ENCODE data around the gene TTC13.
A peak's percentile ranks its signal among the peaks of the same experiment; 100 is the strongest.

Gene TTC13

DNA sequence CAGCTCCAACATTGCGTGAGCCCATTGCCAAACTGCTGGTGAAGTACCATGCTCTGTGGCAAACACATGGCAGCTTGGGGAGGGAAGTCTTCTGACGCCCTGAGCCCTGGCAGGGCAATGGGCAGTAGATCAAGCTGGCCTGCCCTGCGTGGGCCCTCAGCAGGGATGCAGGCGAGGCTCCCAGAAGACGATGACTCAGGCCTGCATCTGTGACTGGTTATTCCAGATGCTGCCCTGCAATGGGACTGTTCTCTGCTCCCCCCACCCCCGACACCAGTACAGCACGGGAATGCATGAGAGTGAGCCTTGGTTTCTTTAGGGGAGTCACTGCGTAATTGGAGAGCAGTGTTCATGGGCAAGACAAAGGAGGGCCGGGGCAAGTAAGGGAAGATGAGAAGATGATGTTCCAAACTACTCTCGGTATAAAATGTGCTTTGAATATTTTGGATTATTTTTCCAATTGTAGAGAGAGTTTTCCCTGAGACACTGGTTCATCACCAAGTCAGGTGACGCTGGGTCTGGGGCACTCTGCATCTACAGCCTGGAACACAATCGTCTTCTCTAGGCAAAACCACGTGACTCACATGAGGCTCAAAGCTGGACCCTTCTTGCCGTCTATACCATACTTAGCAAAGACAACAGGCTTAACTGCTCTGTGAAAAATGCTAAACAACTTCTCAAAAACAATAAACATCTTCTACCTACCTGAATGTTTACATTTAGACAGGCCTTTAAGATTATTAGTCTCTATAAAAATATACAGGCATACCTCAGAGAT, 101.3 kb downstream of the TTC13 start:
- H3K4me3 ChIP-seq (ENCODE audit: low read depth, low read length) = no peak overlapping the region

DNA sequence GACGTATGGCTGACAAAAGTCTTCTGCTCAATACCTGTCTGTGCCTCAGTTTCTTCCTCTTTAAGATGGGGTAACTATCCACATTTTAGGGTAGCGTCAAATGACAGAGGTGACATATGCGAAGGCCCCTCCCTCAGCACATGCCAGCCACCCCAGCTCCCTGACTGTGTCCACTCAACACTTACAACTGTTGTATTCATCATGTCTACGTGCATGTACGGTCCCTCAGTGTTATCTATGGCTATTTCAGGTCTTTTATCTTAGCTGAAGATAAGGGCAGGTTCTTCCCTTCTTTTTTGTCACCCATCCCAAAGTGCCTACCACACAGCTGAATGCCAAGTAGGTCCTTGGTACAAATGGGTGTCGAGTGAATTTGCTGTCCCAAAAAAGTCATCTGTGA, 102.0 kb downstream of the TTC13 start:
- H3K4me3 ChIP-seq (ENCODE audit: low read depth, low read length) = no peak overlapping the region

DNA sequence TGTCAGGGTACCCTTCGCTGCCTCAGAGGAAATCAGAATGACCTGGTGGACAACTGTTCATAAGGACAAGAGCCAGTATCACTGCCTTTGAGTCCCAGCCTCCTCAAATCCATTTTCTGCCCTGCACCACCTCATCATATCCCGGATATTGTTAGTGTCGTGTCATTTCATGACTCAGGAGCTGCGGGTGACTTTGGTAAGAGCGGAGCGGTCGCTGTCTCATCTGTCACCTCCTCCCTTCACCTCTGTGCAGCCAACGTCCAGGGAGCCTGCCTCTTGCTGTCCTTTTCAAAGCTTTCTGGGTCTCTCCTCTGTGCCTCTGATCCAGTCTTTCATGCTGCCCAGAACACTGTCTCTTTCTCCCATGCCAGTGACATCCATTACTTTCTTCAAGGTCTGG, 103.3 kb downstream of the TTC13 start:
- H3K4me3 ChIP-seq (ENCODE audit: low read depth, low read length) = no peak overlapping the region

DNA sequence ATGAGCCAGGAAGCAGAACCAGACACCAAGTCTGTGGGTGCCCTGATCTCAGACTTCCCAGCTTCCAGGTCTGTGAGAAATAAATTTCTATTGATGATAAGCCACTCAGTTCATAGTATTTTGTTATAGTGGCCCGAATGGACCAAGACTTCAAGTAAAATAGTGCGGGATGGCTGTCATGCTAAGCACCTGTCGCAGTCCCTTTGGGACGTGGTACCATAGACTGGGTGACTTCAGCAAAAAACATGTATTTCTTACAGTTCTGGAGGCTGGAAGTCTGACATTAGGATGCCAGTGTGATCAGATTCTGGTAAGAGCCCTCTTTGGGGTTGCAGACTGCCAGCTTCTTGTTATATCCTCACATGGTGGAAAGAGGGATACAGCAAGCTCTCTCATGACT, 107.7 kb downstream of the TTC13 start:
- H3K4me3 ChIP-seq (ENCODE audit: low read depth, low read length) = no peak overlapping the region

DNA sequence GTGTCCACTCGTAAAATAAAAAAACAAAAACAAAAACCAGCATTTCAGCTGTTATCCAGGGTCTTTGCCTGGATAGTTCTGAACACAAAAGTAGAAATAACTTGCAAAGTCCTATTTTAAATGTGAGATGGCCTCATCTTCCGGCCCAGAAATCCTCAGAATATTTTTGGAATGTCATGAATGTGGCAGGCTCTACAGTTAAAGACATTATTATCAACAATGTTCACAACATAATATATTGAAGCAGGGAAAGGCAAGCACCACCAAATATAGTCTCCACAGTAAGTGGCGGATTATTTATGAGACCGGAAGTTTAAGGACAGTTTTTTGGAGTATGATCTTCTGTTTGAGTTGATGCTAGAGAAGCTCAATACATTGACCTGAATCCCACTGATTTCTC, 109.2 kb downstream of the TTC13 start:
- peak overlapping the region; percentile 42 for H3K4me3 ChIP-seq (ENCODE audit: low read depth, low read length)

DNA sequence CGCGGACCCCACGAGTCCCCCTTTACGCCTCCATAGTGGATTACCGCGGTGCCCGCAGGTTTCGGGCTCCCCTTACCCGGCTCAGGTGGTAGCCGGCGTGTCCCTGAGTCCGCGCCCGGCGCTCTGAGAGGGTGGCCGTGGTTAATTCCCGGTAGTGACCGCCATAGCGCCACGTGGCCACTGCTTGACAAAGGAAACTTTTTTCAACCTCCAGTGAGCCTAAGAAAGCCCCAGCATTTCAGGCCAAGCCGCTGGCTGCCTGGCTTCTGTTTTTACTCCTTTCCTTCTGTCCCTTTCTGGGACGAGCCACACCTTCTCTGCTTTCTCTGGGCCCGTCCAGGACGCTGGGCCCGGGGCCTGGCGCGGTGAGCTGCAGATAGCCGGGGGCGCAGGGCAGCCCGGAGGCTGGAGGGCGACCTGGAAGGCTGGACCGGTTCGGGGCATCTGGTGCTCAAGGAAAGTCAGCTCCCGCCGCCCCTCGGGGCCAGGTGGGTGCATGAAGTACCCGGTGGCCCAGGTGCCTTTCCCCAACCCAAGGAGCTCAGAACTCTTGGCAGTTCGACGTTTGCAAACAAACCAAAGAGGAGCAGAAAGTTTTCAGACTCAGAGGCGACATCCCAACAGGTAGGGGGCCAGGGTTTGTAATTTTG, 109.8 kb downstream of the TTC13 start:
- peak overlapping the region; percentile 42 for H3K4me3 ChIP-seq (ENCODE audit: low read depth, low read length)

DNA sequence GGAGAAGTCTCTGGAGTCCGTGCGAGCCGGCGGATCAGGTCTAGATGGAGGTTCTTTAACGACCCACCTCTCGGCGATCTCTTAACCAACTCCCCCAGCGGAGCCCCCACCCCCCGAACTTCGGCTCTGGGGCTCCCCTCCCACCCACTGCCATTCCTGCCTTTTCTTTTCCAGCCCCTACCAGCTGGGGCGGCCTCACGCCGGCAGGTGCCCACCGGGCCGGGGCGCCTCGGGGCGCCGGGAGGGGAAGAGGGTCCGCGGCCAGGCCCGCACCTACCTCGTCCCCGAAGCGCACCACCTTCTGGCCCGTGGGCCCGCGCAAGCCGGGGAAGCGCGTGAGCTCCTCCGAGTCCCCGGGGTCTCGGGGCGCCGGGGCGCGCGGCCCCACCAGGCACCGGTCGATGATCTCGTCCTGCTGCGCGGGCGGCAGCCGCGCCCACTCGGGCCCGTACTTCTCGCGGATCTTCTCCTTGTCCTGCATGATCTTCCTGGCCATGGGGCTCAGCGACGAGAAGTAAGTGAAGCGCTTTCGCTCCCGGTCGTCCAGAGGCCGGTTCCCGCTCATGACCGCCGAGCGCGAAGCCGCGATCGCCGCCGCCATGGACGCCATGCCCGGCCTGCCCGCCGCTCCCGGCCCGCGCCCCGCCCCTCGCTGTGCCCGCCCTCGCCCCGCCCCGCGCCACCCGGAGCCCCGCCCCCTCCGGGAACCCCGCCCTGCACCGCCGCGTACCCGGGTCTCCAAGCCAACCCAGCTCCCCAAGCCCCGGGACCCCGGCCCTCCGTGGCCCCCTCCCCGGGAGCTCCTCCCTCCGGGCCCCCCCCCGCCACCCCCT, 110.5 kb downstream of the TTC13 start, which contains the start of gene C1orf198:
Gene C1orf198, minus strand, starts transcription at position 619 of the 833 bp plus-strand sequence. Its CDS starts 9 bp downstream, at position 610.
- peak within 1 kb of the TSS; percentile 80 for H3K4me3 ChIP-seq (ENCODE audit: low read depth, low read length)

DNA sequence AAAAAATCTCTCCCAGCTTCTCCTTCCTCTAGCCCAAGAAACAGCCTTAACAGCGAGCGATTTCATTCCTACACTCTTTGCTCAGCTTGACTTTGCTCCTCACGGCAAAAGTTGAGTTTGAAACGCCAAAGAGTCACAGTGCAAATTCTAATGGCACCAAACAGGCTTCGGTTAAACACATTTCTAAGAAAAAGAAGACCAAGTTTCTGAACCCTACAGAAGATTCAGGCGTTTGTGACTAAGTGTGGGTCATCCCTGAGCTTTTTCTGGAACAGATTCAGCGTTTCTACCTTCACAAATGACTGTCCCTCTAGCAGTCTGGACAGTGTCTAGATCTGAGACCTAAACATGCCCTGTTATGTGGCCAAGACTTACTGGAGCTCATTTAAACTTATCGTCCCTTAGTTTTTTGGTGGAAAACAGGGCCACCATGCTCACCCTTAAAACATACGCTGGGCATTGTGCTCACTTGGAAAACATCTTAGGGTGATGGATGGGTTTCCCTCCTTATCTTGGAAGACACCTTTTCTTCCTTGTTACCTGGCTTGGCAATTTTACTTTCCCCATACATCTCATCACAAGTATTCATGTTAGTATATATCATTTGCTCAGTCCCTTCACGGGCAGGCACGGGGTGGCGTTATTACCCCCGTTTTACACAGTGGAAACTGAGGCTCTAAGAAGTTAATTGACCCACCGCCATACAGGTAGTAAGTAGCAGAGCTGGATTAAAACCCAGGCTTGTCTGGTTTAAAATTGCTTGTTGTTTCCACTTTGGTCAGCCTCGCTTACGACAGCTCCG, 111.4 kb downstream of the TTC13 start:
- H3K4me3 ChIP-seq (ENCODE audit: low read depth, low read length) = peak overlapping the region; percentile 80

DNA sequence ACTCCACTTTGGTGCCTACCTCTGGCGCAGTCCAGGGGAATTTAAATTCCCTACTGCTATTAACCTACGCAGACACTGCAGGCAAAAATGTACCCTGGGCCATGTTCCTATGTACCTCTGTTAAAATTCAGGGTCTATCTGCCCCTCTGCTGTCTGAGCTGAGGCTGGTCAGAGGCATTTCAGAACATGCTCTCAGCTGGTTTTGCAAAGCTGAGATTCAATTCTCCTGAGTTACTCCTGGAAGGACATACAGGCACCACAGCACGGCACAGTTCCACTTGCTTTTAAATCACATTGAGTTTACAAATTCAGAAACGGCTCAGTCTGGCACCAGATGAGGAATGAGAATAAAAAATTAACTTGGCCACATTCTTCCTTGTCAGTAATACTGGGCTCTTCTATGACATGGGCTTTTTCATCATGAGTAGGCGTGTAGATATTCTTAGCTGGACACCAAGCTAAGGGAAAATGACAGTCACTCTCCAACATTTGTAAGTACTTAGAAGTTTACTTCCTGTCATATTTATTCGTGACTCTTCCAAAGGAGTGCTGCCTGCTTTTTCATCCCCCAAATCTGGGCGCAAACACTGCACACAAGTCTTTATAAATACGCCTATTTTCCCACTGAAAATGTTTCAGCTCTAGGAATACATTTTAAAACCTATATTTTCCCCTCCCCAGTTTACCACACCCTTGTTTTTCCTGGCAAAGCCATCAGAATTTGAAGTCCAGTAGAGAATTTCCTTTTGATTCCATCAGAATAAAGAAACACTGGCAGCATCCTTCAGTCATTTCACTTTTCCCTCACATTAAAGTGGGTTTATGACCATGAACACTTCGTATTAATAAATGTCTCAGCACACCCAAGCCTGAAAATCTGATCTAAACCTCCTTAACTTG, 112.2 kb downstream of the TTC13 start:
- H3K4me3 ChIP-seq (ENCODE audit: low read depth, low read length) = no peak overlapping the region

DNA sequence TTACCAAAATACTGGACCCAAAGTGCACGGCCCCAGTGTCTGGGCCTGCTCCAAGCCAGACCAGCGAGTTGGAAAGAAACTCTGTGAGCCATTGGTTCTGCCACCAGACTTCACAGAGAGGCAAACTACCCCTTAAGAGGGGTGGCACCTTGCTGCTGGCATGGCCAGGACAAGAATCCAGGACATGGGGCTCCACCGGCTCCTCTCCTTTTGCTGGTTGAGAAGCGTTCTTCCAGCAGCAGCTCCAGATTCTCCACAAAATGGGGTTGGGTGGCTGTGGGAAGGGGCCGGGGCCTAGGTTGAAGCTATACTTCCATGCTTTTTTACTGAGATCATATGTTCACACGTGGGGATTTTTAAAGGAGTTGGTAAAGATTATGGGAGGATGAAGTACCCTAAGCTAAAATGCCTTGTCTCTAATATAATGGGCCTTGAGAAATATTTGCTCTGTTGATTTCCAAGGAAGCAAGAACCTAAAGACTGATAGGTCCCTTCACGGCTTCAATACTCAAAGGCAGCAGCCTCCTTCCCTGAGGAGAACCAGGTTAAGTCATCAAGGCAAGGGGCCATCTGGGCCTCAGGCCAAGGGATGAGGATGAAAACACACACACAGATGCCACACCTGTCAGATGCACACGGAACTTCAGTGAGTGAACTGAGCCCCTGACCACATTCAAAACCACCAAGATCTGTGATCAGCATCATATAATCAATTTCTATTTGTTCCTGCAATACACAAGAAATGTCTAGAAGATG, 113.4 kb downstream of the TTC13 start:
- H3K4me3 ChIP-seq (ENCODE audit: low read depth, low read length) = no peak overlapping the region

DNA sequence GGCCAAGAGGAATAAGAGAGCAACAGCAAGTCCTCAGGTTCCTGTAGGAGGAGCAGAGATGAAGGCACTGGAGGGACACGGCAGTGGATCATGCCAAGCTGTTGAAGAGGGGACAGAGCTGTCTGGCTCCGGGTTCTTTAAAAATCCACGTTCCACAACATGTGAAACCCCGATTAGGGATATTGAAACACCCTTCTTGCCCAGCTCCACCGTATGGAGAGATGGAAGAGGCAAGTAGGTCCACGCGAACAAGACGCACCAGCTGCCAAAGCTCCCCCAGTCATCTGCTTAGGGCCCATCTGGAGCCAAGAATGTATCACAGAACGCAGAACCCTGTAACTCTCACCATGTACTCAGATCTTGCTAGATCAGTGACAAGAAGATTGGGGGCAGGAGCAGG, 114.2 kb downstream of the TTC13 start:
- no peak overlapping the region for H3K4me3 ChIP-seq (ENCODE audit: low read depth, low read length)

DNA sequence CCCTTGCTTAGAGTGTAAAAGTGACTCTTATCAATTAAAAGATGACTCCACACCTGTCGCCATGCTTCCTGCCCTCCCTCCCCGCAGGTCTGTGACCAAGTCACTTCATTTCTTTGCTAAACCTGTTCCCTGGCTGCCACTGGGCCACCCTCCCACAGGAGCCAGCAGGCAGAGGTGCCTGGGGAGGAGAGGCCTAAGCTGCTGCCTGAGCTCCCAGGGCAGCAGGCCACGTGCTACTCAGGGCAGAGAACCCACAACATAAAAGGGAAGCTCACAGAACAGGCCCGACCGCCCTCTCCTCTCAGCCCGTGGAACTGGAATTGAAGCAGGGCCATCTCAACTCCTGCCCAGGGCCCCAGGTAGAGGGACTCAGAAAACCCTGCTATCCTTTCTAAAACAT, 115.2 kb downstream of the TTC13 start:
- no peak overlapping the region for H3K4me3 ChIP-seq (ENCODE audit: low read depth, low read length)

DNA sequence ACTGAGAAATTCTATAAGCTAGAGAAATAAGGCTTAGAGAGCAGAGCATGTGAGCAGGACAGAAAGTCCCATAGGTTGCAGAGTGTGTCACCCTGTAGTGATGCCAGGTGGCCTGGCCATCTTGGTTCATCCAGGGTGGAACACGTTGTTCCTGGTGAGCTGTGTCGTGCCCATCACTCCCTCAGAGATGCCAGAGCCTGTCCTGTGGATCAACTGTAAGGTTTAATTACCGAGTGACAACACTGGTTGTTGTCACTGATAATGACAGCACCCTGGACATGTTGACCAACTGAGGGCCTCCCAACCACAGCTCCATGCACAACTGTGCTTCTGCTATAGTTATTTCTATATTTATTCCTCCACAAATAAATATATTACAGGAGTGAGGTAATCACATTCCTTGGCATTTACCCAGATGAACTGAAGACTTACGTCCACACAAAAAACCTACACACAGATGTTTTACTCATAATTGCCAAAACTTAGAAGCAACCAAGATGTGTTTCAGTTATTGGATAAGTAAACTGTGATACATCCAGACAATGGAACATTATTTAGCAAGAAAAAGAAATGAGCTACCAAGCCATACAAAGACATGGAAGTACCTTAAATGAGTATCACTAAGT, 116.6 kb downstream of the TTC13 start:
- H3K4me3 ChIP-seq (ENCODE audit: low read depth, low read length) = no peak overlapping the region

DNA sequence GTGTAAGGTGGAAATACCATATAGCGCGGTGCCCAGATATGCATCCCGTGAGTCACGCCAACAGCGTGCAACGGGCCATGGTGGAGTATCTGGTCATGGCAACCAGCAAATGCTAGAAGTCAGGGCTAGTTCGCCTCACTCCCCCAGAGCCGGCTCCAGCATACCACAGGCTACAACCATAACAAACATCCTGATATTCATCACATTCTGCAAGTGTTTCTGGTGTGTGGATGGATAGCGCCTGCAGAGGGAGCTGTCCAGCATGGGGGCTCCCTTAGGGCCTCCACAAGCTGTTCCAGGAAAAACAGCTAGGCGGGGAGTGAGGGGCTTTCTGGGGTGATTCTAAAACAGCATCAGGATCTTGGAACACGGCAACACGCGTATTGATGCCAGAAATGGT, 117.2 kb downstream of the TTC13 start:
- H3K4me3 ChIP-seq (ENCODE audit: low read depth, low read length) = no peak overlapping the region

DNA sequence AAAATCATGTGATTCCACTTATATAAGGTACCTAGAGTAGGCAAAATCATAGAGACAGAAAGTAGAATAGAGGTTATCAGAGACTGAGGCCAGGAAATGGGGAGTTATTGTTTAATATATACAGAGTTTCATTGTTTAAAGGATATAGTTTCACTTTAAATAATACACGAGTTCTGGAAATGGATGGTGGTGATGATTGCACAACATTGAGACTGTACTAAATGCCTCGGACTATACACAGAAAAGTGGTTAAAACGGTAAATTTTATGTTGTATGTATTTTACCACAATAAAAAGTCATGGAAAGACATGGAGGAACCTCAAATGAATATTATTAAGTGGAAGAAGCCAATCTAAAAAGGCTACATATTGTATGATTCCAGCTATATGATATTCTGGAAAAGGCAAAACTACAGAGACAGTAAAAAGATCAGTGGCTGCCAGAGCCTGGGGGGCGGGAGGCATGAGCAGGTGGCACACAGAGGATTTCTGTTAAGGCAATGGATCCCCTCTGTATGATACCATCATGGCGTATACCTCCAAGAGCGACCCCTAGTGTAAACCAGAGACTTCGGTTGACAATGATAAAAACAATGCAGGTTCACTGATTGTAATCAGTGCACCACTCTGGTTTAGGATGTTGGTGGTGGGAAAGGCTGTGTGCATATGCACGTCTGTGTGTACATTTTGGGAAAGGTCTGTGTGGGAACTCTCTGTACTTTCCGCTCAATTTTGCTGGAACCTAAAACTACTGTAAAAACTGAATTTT, 117.9 kb downstream of the TTC13 start:
- no peak overlapping the region for H3K4me3 ChIP-seq (ENCODE audit: low read depth, low read length)

DNA sequence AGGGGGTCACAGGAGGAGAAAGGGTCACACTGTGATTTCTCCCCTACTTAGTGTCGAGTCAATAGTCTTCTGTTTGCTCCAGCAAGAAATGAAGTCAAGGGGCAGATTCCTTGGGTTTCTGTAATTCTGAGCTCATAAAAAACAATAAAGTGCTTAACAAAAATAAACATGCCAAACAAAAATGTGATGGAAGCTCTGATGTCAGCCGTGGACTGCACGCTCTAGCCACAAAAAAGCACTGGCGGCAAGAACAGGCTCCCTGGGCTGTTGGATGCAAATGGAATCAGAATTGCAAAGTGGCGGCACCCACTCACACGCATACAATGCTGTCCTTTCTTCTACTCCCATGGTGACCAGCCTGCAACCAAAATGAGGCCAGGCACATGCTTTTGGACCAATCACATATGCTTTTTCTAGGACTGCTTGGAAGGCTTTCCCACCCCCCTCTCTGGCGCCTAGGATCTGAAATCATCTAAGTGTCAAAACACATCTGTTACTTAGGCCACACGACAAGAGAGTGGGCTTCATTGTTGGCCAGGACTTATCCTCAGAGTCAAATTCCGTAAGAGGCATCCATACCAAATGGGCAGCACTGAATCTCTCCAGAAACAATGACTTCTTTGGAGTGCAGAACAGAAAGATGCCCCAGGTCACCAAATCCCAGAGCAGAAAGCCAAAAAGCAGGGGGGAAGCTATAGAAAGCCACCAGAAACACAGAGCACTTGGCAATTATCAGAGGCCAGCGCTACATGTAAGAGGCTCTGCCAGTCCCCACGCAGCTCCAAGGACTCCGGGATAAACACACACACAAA, 119.5 kb downstream of the TTC13 start:
- no peak overlapping the region for H3K4me3 ChIP-seq (ENCODE audit: low read depth, low read length)

DNA sequence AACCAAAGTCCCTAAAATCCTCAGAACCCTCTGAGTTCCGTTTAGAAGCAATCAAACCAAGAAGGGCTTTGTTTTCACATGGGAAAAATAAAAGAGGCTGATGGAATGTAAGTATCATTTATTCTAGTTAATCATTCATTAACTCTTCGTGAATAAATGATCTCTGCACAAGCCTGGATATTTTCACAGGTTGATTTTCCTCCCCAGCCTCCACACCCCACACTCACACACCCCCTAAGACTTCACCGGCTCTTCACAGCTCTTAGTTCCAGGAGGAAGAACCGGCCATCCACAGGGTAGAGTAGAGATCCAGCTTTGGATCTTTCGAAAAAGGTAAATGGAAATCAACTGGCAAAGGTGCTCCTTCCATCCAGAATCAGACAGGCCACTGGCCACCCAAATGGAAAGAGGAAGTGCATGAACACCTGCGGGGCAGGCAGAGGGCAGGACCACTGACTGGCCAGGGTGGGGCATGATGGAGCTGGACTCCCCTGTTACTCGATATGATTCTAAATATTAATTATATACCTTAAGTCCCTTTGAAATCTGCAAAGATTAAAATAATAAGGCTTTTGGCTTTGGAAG, 120.3 kb downstream of the TTC13 start:
- no peak overlapping the region for H3K4me3 ChIP-seq (ENCODE audit: low read depth, low read length)

All from iPS-11a (cell line).